HG02973 (cell line): ENCODE data around the gene CFDP1.

Source experiments
- ATAC-seq: cut with Tn5 transposase; IDR thresholded peaks from one replicate; pipeline ENCODE4 v1.9.1; 2021; ENCODE audit warnings: moderate library complexity; ENCODE audit not compliant: unreplicated experiment

CFDP1 gene

GRCh38 chr16:75432828-75433731 lies at the start of gene CFDP1:
TSS of gene CFDP1 (minus strand) at chr16:75433503. CDS start at chr16:75433352, 151 bp downstream.
- ATAC-seq, result peak; percentile 88

GRCh38 chr16:75482434-75483205 lies 49.3 kb upstream of the CFDP1 start:
- no peak for ATAC-seq

GRCh38 chr16:75481475-75481874 lies 48.2 kb upstream of the CFDP1 start:
- no peak for ATAC-seq

DNA sequence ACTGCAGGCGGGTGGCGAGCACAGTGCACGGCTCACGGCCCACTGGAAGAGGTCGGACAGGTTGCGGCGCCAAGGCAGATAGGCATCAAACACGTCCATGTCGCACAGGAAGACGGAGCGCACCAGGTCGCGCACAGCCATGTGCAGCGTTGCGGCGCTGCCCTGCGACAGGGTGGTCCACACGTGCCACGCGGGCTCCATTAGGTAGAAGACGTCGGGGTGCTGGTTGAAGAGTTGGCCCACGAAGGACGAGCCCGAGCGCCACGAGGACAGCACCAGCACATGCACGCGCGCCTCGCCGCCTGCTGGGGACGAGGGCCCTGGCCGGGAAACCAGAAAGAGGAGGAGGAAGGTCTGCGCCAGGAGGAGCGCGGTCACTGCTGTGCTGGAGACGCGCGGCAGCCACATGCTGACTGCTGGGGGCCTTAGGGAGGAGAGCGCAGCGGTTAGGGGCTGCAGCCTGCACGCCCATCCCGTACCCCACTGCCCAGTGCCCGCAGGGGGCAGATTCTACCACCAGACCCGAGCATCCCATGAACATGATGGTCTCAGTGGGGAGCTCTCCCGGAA lies 46.2 kb upstream of the CFDP1 start:
- ATAC-seq, result no peak

DNA sequence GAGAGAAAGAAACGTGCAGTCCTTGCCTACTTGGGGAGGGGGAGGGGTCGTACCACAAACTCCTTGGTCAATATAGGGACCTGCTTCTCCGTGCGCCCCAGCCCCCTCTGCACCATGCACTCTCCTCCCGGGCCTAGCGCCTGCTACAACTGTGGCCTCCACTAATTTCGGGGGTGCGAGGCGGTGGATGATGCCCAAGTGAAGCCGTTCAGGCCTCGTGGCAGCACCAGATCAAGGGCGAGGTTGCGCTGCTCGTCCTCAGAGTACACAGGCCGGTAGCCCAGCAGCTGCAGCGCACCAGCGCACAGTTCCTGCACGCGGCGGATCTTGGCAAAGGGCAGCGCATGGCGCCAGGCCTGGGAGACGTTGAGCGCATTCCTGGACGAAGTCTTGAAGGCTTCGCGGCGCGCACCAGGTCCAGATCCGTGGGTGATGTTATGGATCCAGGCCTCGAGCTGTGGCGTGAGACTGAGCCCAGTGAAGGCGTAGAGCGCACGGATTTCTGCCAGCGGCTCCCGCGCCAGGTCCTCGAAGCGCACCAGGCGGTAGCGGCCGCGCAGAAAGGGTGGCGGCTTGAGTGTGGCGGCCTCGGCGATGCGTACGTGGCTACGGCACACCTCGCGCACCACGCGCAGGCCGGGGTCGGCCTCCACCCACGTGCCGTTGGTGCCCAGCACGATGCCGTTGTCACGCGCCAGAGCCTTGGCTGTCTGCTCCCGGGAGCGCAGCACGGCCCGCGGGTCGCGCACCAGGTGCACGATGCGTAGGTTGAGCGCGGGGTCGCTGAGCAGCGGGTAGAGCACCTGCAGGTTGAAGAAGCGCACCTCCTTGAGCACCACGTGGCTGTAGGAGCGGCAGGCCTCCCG lies 45.4 kb upstream of the CFDP1 start:
- no peak for ATAC-seq

GRCh38 chr16:75477680-75478473 lies 44.6 kb upstream of the CFDP1 start:
- ATAC-seq, result no peak

- no peak for ATAC-seq
Observed at GRCh38 chr16:75476817-75477216, 43.5 kb upstream of the CFDP1 start.

DNA sequence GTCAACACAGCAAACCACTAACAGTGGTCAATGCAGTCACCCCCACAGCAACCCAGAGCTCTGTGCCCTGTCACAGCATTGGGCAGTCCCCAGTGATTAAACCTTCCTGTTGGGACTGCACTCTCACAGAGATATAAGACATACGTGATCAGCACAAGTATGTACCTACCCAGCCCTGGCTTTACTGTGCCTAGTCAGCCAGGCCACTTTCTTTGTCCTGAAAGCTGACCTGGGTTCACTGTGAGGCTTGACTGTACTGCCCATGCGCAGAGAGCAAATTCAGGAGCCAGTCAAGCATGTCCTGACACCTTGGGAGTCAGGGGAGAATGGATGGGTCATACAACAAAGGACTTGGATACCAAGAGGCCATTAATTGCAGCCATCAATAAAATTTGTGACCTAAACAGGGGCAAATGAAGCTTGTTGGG lies 42.1 kb upstream of the CFDP1 start:
- ATAC-seq, result no peak

GRCh38 chr16:75472908-75473877 lies 39.9 kb upstream of the CFDP1 start:
- no peak for ATAC-seq

- no peak for ATAC-seq
Observed at GRCh38 chr16:75471723-75472633, 38.7 kb upstream of the CFDP1 start.

DNA sequence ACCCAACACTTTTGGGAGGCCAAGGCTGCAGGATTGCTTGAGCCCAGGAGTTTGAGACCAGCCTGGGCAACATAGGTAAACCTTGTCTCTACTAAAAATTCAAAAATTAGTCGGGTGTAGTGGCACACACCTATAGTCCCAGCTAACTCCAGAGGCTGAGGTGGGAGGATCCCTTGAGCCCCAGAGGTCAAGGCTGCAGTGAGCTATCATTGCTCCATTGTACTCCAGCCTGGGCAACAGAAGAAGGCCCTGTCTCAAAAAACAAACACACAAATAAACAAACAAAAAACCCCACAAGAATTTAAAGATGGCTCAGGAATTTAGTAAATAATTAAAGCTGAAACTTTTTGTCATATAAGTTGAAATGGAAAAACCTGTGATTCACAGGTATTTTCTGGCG lies 33.5 kb upstream of the CFDP1 start:
- ATAC-seq, result no peak

- peak; percentile 90 for ATAC-seq
Observed at GRCh38 chr16:75464122-75464918, 31.0 kb upstream of the CFDP1 start, which contains the start of gene TMEM170A. TSS of gene TMEM170A (minus strand) at chr16:75464689. CDS start at chr16:75464600, 89 bp downstream.

DNA sequence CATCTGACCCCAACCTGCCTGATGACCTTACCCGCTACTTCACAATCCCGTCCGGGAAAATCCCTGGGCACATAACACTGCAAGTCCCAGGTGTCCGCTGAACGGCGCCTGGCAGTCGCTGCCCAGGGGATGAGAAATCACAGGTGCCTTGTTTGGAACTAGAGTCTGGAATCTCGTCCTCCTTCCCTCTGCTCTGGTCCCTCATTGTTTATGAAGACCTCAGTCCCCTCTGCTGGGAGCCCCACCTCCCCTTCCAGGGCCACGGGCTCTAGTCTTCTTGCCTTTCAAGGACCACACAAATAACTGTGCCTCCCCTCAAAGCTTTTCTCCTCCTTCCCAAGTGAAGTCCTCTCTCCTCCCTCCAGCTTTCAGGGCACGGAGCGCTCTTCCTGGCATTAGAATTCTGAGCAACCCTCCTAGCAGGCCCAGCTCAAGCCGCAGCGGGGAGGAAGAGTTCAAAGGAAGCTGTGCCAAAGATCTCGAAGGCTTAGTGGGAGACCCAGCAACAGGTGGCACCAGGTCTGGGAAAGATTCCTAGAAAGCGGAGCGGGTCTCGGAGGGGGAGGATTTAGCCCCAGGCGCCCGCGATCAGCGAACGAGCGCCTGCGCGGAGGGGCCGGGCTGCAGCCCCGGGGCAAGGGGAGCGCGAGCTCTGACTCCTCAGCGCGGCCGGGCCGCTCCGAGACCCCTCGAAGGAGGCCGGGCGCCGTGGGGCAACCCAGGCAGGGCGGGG lies 30.3 kb upstream of the CFDP1 start:
- peak; percentile 13 for ATAC-seq

DNA sequence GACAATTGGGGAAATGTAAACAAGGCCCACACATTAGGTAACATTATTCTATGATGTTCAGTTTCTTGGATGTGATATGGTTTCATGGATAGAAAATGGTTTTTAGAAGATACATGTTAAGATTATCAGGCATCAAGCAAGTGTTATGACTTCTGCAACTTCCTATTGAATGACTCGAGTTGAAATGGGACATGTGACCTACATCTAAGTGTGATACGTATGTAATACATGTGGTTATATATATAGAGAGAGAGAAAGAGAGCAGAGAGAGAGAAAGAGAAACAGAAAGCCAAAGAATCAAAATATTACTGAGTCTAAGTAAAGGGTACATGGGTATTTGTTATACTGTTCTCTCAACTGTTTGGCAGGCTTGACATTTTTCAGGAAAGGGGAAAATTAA lies 29.5 kb upstream of the CFDP1 start:
- peak; percentile 33 for ATAC-seq

- ATAC-seq, result no peak
Observed at GRCh38 chr16:75461575-75461974, 28.3 kb upstream of the CFDP1 start.

DNA sequence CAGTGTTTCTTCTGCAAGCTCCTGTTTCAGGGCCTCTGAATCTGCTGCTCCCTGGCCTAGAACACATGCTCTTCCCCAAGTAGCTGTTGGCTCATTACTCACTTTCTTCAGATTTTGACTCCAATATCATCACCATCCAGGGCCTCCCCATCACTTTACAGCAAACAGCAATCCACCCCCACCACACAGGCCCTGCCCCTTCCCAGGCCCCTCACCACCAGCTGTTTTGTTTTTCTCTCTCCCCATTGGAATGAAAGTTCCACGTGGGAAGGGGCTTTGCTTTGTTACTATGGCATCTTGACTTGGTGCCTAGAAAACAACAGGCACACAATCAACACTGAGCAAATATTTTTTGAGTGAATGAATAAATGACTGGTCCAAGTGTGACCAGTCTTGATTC lies 27.1 kb upstream of the CFDP1 start:
- no peak for ATAC-seq
